Fibroblast of gingiva (primary cell): ENCODE measurements around the gene DEPP1.
A peak's percentile ranks its signal among the peaks of the same experiment; 100 is the strongest.

Experiments used
- DNase-seq: peaks from one replicate; pipeline ENCODE4 v3.0.0-alpha.2; 2011; ENCODE audit warnings: low read depth

Gene DEPP1

DNA sequence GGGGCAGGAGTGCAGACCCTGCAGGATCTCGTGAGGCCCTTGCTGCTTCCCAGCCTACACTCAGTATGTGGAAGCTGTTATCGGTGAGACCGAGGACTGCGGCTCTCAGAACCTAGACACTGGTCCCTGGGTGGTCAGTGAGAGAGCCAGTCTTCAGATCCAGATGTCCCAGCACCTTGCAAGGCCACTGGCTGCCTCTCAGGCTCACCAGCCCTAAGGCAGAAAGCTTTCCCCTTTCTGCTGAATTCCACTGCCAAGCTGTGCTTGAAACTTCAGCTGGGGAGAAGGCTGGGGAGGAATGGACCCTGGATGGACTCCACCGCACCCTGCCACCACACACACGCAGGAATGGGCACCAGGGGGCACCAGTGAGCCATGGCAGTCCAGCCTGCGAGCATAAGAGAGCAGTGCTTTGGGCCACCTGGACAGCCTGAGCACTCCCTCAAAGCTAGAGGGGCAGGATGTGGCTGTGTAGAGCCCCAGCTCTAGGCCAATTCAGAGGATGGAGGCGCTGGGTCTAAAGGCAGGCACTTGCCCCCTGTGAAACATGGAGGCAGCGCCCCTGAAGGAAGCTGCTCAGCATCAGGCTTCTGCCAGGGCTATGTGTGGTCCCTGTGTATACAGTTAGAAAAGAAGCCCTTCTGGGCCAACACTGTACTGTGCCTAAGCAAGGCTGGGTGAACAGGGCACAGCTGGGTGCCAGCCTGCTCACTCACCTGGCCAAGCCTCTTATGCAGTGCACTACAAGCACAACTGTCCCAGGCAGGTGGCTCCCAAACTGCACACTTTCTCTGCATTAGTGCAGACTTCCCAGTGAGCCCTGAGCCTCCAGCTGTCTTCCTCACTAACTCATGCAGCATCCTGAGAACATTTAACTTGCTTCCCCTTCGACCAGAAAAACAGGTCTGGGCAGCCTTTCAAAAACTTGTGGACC, 45.8 kb downstream of the DEPP1 start:
- DNase-seq: peak; percentile 69

DNA sequence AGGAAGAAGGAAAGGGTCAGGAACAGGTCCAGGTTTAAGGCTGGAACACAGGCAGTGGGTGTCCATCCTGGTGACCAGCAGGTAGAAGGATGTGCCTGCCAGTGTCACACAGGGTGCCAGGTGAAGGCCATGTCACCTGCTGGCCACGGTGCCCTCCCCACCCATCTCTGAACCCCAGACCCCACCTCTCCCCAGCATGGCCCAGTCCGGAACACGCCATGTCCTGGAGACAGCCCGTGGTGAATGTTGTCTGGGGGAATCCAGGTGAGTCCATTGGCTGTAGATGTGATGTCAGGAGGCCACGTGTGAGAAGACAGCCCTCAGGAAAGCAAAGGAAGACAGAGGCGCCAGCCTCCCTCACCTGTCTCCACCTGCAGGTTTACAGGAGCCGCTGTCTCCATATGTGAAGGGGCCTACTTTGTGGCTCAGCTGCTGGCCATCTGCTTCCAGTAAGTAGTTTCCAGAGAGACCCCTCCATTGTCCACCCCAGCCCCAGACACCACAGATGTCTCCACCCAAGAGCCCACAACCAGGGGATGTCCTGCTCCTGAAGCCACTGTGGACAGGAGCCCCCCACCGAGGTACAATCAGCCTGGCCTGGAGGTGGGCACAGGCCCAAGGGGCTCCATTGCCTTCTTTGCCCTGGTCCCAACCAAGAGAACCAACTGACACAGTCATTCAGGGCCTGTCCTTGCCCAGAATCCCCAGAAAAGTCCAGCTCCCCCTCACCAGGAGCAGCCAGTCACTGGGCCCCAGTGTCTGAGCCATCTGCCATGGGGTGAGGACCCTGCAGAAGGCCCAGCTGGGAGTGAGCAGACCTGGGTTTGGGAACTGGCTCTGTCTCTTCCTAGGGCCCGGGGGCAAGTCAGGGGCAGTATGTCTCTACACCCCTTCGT, 46.7 kb downstream of the DEPP1 start:
- DNase-seq: no peak

DNA sequence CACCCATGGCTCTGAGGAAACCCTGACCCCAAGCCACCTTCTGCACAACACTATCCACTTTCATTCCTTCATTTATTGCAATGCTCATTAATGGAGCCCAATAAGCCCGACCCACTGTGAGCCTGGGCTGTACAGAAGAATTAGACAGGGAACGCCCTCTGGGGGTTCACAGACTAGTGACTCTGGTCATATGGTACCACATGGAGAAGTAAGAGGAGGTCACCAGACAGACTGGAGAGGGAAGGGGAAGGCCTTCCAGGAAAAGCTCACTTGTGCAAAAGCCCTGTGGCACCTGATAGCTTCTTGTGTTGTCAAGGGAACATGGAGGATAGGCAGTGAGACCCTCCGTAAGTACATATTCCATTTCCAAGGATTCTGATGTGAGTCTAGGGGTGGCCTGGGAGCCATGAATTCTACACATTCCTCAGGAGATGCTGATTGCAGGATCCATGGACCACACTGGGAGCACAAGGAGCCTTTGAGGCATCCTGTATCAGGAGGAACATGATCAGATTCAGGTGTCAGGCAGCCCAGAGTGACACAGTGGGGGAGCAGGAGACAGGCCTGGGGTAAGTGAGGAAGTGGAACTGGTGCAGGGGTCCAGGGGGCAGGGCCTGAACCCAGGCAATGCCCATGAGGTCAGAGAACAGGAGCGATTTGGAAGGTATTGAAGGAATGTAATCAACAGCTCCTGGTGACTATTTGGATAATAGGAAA, 47.5 kb downstream of the DEPP1 start:
- no peak for DNase-seq

DNA sequence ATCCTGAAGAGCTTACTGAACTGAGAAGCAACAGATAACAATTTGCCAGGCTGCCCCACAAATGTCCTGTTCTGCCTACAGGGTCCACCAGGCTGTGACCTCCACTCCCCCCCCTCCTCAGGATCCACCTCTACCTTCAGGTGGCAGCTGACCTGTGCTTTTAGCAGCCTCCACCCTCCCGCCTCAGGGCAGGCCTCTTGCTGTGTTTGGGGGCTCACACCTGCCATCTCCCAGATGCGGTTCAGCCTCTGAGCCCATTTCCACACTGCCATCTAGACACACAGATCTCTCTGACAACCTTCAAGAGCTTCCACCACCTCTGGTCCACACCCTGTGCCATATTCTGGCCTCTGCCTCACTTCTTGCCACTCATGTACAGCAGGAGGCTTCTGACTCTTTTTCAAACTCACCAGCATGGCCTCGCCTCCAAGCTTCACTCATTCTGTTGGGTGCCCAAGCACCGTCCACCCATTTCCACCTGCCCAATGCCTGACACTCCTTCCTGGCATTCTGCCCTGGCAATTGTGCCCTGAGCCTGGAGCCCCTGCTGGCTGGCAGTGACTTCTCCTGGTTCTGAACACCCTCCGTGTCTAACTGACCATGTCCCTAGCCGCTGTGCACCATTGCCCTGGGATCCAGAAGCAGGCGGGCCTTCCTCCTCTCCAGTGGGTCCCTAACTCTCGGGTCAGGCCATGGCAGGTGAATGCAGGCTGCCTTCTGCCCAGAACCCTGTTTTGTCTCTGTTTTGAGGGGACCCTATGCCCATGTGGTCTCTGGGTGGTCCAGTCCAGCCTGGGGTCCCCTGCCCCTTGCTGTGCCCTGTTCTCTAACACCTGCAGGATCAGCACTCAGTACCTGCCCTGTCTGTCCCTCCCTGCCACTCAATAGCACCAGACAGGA, 49.0 kb downstream of the DEPP1 start:
- DNase-seq: no peak

DNA sequence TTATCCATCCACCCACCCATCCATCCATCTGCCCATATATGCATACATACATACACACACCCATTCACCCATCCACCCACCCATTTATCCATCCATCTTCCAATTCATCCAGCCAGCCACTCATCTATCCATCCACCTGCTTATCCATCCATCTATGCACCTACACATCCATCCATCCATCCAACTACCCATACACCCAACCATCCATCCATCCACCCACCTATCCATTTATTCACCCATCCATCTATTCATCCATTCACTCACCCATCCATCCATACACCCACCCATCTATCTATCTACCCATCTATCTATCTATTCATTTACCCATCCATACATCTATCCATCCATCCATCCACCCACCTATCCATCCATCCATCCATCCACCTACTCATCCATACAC, 50.1 kb downstream of the DEPP1 start:
- DNase-seq: no peak

DNA sequence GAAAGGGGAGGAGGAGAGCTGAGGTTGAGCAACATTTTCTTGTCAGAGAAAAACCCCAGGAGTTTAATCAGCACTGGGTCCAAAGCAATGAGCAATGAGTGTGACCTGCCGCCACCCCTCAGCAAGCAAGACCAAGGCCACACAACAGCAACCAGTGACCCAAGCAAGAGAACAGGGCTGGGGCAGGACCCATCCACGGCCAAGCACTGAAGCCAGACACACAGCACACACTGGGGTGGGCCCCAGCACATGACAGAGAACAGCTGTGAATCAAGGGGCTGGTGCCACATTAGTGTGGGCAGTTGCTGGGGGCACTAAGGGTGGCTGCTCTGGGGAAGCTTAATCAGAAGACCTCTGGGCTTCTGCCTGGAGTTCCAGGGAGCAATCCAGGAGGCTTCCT, 51.3 kb downstream of the DEPP1 start:
- peak; percentile 13 for DNase-seq

GRCh38 chr10:44926751-44927351, 51.8 kb downstream of the DEPP1 start:
- no peak for DNase-seq
